Measurements from ENCODE around the gene BFSP2. TPM values are rescaled to one million over a fixed set of nuclear protein-coding genes. Genes with fewer than 3 reads are reported as not detected.

BFSP2 gene
- total and polyA plus RNA-seq, 2 of the 4 experiments (the other 2 are of a cell fraction) = not detected

DNA sequence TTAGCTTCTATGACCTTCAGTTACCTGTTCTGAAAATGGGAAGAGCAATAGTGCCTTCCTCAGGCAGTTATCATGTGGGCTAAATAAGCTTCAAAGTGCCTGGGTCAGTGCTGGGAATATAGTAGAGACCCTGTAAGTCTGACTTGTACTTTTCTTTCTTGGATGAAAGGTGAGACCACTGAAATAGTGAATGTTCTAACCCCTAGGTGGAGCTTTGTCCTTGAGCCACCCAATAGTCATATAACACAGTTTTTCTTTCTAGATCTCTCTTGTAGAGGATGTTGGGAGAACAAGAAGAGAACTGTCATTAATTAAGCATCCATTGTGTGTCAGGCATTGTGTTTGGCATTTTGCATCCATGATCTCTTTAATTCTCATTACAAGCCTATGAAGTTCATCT, 13.0 kb upstream of the BFSP2 start:
- BruUV-seq (replicated peaks) = no TSS peak
- no peak overlapping the region for H2BK15ac ChIP-seq (ENCODE audit: low read depth, low read length)
- no peak overlapping the region for H2AK5ac ChIP-seq (ENCODE audit: low read depth, low read length)
- no peaks in the 10 kb centered on the region for H3K9me3 ChIP-seq (ENCODE audit: control insufficient read depth, insufficient read depth, low read length)
- ChIA-PET POLR2A (ENCODE audit: unreplicated experiment) (no interaction called here), CTCF (interaction anchor here (1.2 kb wide), 1 partner anchor 10 kb away, joined by 5 read pairs; no protein-coding TSS in a partner anchor)
- no peak overlapping the region for H3K56ac ChIP-seq (ENCODE audit: extremely low read depth, insufficient read depth, low read length)
- no peak overlapping the region for H4K8ac ChIP-seq (ENCODE audit: low read depth in 2 of 2, low read length in 2 of 2)
- 0 out of 2 replicates have a peak, but pooled peaks cover 2% of the 10 kb centered on the region for H3K4me1 ChIP-seq (ENCODE audit: control insufficient read depth, insufficient read depth, low read length)
- H4K5ac ChIP-seq (ENCODE audit: low read depth, low read length) = no peak overlapping the region
- H3K9ac ChIP-seq (ENCODE audit: low read depth, low read length) = no peak overlapping the region
- no peak overlapping the region for H3K18ac ChIP-seq (ENCODE audit: low read depth, low read length)
- H2AFZ ChIP-seq (replicated peaks; ENCODE audit: low read length, poor library complexity) = no peak overlapping the region
- H4K20me1 ChIP-seq (ENCODE audit: insufficient read depth, low read length) = no peaks in the 10 kb centered on the region
- DNase-seq (no peak), ATAC-seq (ENCODE audit: low read depth) (no peak)
- no peak overlapping the region for H2BK20ac ChIP-seq (ENCODE audit: low read depth, low read length)
- H3K4me3 ChIP-seq (ENCODE audit: insufficient read depth, low read depth, low read length) = no peak overlapping the region
- no peaks in the 10 kb centered on the region for H3K9me1 ChIP-seq (ENCODE audit: insufficient read depth, low read length)
- TF ChIP-seq RAD21 (IDR thresholded peaks at IDR 0.05; ENCODE audit: low read length) = no peak
- no peak for TF ChIP-seq CEBPB (IDR thresholded peaks at IDR 0.05; ENCODE audit: low read depth, low read length)
- TF ChIP-seq, protein P1, sequence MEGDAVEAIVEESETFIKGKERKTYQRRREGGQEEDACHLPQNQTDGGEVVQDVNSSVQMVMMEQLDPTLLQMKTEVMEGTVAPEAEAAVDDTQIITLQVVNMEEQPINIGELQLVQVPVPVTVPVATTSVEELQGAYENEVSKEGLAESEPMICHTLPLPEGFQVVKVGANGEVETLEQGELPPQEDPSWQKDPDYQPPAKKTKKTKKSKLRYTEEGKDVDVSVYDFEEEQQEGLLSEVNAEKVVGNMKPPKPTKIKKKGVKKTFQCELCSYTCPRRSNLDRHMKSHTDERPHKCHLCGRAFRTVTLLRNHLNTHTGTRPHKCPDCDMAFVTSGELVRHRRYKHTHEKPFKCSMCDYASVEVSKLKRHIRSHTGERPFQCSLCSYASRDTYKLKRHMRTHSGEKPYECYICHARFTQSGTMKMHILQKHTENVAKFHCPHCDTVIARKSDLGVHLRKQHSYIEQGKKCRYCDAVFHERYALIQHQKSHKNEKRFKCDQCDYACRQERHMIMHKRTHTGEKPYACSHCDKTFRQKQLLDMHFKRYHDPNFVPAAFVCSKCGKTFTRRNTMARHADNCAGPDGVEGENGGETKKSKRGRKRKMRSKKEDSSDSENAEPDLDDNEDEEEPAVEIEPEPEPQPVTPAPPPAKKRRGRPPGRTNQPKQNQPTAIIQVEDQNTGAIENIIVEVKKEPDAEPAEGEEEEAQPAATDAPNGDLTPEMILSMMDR (conservative IDR thresholded peaks at IDR 0.05; ENCODE audit: low read depth, low read length) = no peak
- no peak for TF ChIP-seq POLR2A (IDR thresholded peaks at IDR 0.05; ENCODE audit: low read depth, low read length)
- TF ChIP-seq CHD1 (IDR thresholded peaks at IDR 0.05; ENCODE audit: low read depth, low read length) = no peak
- no peak for TF ChIP-seq FOS (IDR thresholded peaks at IDR 0.05; ENCODE audit: low read depth, low read length)
- no peak for TF ChIP-seq MAZ (IDR thresholded peaks at IDR 0.05; ENCODE audit: borderline replicate concordance, low read depth, low read length)
- no peak for TF ChIP-seq MXI1 (IDR thresholded peaks at IDR 0.05; ENCODE audit: borderline replicate concordance, low read depth, low read length)
- TF ChIP-seq, protein P2, sequence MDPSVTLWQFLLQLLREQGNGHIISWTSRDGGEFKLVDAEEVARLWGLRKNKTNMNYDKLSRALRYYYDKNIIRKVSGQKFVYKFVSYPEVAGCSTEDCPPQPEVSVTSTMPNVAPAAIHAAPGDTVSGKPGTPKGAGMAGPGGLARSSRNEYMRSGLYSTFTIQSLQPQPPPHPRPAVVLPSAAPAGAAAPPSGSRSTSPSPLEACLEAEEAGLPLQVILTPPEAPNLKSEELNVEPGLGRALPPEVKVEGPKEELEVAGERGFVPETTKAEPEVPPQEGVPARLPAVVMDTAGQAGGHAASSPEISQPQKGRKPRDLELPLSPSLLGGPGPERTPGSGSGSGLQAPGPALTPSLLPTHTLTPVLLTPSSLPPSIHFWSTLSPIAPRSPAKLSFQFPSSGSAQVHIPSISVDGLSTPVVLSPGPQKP (IDR thresholded peaks at IDR 0.05; ENCODE audit: borderline replicate concordance, low read depth, low read length) = no peak
- TF ChIP-seq BHLHE40 (IDR thresholded peaks at IDR 0.05; ENCODE audit: low read depth, low read length) = no peak
- no peak for TF ChIP-seq SMC3 (IDR thresholded peaks at IDR 0.05; ENCODE audit: low read depth, low read length)
- TF ChIP-seq NFE2L2 (IDR thresholded peaks at IDR 0.05; ENCODE audit: low read depth, low read length) = no peak
- TF ChIP-seq RFX5 (IDR thresholded peaks at IDR 0.05; ENCODE audit: low read depth, low read length) = no peak
- TF ChIP-seq MAFK (IDR thresholded peaks at IDR 0.05; ENCODE audit: low read depth, low read length) = no peak
- no peak for TF ChIP-seq RCOR1 (IDR thresholded peaks at IDR 0.05; ENCODE audit: insufficient replicate concordance, low read length)
- TF ChIP-seq, protein P3, sequence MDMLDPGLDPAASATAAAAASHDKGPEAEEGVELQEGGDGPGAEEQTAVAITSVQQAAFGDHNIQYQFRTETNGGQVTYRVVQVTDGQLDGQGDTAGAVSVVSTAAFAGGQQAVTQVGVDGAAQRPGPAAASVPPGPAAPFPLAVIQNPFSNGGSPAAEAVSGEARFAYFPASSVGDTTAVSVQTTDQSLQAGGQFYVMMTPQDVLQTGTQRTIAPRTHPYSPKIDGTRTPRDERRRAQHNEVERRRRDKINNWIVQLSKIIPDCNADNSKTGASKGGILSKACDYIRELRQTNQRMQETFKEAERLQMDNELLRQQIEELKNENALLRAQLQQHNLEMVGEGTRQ (IDR thresholded peaks at IDR 0.05; ENCODE audit: low read depth, low read length) = no peak
- H3K4ac ChIP-seq (ENCODE audit: low read depth, low read length) = no peak overlapping the region
- in situ Hi-C loops (cut with MboI; ENCODE audit: low sequenced_read_pairs) (loop anchor here (5.0 kb wide), 2 partner anchors 345 to 660 kb away; no protein-coding TSS in a partner anchor), intact Hi-C loops (cut with micrococcal nuclease) (no loop called here), dilution Hi-C loops (cut with HindIII; ENCODE audit: low sequenced_read_pairs, unreplicated experiment) (no loop called here)
- H3K36me3 ChIP-seq (ENCODE audit: control insufficient read depth, insufficient read depth, low read length) = no peaks in the 10 kb centered on the region
- no peak overlapping the region for H3K14ac ChIP-seq (replicated peaks; ENCODE audit: low read depth, low read length)
- no peak overlapping the region for H4K91ac ChIP-seq (ENCODE audit: insufficient read depth, low read depth, low read length)
- no peak overlapping the region for H3K4me2 ChIP-seq (ENCODE audit: low read depth, low read length)
- H3K27ac ChIP-seq (ENCODE audit: insufficient read depth, low read length) = no peak overlapping the region
- H2BK120ac ChIP-seq (ENCODE audit: low read depth, low read length) = no peak overlapping the region
- H2AK9ac ChIP-seq (replicated peaks; ENCODE audit: low read depth, low read length, poor library complexity) = no peak overlapping the region
- H2BK5ac ChIP-seq (ENCODE audit: low read depth, low read length, poor library complexity, severe bottlenecking) = no peak overlapping the region
- 0 out of 4 replicates have a peak, but pooled peaks cover 0 to 9% of the 10 kb centered on the region in 2 experiments for H3K79me1 ChIP-seq (ENCODE audit: low read depth in 1 of 2, low read length in 2 of 2)
- no peaks in the 10 kb centered on the region for H3K27me3 ChIP-seq (ENCODE audit: control insufficient read depth, insufficient read depth, low read length)
- H3K23ac ChIP-seq (ENCODE audit: low read depth, low read length) = no peak overlapping the region
